Measurements from ENCODE around the gene CHSY3.

The CHSY3 gene

DNA sequence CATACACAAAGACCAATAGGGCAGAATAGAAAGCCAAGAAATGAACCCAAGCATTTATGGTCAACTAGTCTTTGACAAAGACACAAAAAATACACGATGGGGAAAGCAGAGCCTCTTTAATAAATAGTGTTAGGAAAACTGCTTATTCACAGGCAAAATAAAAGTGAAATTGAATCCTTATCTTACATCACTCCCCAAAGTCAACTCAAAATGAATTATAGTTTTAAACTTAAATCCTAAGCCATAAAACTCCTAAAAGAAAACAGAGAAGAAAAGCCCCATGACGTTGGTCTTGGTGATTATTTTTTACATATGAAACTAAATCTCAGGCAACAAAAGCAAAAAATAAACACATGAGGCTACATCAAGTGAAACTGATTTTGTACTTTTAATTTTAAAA lies 46.8 kb downstream of the CHSY3 start:
- DNase-seq, result no peak

DNA sequence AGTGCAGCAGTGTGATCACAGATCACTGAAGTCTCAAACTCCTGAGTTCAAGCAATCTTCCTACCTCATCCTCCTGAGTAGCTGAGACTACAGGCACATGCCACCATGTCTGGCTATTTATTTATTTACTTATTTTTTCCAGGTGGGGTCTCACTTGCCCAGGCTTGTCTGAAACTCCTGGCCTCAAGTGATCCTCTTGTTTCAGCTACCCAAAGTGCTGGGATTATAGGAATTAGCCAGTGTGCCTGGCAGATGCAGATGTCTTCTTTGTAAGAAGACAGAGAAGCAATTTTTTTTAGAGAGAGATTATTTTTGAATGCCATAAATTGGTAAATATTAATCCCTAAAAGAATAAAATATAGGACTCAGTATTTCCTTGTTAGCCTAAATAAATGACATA lies 54.3 kb downstream of the CHSY3 start:
- no peak for DNase-seq

DNA sequence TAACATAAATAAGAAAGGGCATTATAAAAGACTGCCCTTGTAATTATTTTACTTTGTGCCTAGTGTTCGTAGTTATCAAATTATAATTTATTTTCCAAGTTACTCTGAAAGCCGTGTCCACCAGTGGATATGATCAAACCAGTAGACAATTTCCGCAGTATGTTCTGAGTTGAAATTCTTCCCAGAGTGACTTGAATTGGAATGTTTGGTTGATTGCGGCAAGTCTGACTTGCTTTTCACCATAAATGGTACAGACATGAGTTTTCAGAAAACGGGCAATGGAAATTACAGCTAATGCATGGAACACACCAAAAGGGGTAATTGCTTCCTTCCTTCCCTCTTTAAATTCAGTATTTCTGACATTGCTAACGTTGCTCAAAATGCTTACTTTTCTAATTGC lies 56.6 kb downstream of the CHSY3 start:
- DNase-seq, result no peak

DNA sequence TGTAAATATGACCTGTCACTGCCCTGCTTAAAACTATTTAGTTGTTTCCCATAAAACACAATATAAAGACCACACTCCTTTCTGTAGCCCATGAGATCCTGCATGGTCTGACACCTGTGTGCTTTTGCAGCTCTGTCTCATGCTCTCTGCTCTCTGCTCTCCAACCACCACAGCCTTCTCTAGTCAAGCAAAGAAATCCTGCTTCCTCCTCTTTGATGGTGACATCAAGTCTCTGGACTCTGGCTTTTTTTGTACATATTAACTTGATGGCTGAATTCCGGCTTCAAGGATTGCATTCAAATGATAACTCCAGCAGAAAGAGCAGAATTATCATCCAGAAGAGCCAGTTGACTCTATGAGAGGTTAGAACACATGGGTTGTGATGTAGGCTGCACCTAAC lies 58.2 kb downstream of the CHSY3 start:
- no peak for DNase-seq

DNA sequence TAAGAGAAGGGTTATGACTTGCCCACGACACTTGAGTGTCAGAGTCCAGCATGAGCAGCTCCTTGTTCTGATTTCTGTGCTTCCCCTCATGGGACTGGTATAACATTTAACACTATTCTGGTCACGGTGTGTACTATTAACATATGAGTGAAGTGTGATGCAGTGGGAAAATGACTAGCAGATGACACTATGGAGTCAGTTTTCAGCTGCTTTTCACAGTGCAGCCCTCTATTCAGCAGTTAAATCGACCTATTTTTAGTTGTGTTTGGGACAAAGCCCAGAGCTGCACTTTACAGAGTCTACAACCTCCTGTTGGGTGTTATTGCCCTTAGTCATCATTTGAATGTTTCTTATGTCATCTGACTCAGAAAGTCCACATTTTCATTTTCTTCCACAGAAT lies 59.1 kb downstream of the CHSY3 start:
- no peak for DNase-seq

DNA sequence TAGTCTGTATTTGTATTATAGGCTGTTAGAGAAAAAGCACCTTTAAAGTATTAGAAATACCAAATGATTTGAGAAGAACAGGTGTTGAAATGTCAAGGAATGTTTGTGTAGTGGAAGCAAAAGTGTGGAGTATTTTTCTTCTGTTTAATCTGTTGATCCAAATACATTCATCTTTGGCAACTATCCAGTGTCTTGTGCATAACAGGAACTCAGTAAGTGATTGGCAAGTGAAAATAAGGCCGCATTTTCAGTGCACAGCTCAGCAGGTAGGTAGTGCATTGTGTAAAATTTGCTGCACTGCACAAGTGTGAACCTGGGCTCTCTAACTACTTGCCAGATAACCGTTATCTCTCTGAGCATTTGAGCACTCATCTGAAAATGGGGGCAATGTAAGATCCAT lies 61.8 kb downstream of the CHSY3 start:
- DNase-seq, result no peak

DNA sequence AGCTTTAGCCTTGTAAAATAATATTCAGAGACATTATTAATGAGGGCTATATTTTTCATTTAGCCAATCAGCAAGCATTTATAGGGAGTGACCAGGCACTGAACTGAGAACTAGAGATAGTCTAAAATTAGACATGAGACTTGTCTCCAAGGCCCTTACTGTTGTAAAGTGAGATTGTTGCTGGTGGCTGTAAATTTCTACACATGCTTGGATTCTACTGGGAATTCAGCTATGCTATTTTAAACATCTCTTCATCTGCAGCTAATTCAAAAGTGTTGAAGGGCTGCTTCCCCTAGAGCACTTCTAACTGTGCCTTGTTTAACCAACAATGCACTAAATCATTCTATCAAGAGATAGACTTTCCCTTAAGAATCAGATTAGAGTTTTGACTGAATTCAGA lies 67.4 kb downstream of the CHSY3 start:
- DNase-seq, result no peak

DNA sequence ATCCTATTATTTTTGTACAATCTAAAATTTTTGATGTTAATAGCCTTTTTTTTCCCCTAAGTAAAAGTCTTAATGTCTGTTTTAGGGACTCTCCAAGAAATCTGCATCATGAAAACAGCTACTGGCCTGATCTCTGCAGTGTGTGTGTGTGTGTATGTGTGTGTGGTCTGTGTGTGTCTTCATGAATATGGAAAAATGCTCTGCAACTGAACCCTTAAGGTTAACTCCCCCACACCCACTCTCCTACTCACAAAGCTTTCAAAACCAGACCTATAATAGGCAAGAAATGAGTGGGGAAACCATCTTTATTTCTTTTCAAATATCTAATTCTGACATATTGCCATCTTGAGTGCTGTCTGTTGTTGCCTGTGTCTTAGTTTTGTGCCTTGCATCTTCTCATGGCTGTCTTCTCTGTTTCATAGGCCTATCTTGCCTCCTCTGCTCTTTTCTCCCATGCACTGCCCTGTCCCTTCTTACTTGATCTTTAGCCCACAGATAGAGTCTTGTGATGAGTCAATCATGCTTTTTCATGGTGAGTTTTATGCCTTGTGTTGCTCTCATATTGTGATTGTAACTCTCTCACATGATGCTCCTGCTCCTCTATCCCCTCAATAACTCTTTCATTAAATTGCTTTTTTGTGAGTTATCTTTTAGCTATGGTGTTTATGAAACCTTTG lies 68.3 kb downstream of the CHSY3 start:
- no peak for DNase-seq

DNA sequence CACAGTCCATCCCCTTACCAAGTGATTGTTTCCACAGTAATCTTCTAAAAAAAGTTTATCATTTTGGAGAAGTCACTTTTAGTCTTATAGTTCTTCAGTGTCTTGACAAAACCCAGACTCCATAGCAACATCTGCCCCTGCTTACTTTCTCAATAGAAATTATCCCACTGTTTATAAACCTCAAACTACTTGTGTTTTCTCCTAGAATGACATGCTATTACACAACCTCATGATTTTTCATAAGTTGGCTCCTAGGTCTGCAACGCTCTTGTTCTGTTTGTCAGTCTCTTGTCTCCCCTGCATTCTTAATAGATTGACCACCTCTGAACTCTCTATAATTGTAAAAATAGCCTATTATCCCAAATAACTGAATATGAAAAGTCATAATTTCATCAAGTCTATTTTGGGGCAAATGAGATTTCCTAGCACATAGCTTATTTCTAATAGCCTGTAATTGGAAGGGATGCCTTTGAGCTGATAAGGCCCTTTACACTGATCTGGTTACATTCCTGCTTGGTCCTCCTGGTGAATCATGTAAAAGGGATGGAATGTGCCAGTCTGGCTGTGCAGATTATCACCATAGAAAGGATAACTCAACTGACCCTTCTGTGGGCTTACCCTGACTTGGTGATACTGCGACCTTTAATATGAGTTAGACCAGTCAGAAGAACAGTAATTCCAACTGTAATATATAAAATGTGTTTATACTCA lies 69.6 kb downstream of the CHSY3 start:
- DNase-seq, result no peak

DNA sequence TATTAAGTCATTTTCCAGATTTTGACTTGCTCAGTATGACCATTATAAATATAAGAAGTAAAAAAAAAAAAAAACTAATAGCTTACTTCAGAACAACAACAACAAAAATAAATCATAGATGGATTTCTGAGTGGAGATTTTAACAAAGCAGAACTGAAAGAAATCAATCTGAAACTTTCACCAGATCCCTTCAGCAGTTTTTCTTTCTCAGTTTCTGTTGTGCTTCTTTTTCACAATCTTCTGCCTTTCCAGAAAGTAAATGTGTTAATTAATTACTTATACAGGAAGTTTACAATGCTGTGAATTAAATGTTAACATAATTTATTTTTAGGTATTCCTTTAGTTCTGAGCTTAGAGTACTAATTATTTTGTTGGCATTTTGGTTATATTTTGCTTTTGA lies 73.5 kb downstream of the CHSY3 start:
- DNase-seq, result no peak

DNA sequence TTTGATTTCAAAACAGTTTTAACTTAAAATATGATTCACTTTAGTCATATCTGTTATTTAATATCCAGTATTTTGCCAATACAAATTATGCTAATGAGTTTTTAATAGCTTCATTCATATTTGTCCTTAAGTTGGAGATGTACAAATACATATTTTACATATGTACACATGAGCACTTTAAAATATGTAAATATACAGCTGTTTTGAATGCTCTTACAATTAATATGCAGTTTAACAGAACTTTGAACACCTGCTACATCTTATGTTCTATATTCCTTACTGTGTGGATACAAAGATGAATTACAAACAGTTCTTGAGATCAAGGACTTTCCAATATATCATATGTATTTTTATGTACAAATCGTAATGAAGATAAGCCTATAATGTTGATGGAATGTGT lies 74.0 kb downstream of the CHSY3 start:
- no peak for DNase-seq

DNA sequence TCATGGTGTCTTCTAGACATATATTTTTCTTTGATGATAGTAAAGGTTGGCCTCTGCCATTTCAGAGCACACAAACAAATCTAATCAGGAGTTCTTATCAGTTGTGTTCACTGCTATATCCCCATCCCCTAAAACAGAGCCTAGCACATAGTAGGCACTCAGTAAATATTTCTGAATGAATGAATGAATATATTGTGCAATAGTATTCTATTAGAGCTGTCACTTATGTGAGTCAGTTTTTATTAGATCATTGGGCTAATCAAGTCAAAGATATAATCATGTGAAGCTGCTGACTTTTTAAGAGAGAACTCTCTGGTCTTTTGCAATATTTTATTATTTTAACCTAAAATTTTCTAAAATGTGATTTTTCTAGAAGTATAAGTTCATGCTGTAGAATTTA lies 84.2 kb downstream of the CHSY3 start:
- DNase-seq, result no peak

DNA sequence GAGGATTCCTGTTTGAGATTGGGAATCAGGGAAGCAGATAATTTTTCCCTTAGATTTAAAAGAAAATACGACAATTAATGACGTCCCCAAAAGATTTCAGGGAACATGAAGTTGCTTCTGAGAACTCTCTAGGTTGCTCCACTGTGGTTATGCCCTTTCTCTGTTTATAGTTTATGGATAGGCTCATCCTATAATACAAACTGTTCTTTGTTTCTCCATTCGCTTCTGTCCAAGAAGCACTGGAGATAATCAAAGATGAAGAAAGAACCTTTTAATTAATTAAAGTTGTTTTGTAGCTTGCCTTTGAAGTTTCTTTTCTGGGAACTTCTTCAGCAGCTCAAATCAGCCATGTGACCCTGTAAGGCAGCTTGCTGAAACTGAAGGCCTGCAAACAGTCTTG lies 87.5 kb downstream of the CHSY3 start:
- DNase-seq, result no peak

DNA sequence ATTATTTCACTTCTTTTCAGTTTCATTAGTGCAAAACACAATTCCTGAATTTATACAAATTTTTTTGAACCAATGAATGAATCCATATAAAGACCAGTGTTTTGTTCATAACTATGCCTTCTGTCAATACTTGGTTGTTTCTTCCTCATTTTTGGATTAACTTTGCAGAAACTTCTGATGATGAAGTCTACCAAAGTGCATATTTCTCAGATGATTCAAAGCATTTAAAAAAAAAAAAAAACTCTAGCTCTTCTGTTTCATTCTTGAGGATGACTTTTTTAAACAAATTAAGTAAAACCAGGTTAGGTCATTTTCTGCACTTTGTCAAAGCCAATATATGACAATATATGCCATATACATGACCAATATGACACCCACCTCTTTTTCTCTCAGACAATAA lies 92.6 kb downstream of the CHSY3 start:
- DNase-seq, result no peak

DNA sequence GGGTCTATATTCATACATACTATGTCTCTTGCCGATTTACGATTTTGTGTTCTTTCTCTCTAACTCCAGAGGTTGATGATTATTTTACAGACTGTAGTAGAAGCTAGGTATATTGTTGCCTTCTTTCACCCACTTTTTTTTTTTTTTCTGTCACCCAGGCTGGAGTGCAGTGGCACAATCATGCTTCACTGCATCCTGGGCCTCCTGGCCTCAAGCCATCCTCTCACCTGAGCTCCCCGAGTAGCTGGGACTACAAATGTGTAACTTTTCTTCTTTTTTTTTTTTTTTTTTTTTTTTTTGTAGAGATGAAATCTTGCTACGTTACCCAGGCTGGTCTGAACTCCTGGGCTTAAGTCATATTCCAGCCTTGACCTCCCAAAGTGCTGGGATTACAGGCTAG lies 96.2 kb downstream of the CHSY3 start:
- DNase-seq, result no peak

DNA sequence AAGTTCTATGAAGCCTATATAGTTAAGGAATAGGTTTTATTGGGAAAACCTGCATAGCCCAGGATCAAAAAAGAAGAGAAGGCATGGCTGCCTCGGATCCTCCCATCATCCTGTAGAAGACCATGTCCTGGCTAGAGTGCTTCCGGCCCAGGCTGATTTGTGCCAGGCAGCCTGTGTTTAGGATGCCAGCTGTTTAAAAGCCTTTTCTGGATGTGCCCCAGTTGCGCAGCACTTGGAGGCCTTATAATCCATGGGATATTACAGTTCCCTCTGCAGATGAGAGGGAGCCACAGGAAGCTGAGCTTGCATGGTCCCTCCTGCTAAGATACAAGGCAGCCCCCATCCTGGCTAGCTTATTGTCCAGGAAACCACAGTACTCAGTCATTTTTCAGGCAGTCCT lies 97.9 kb downstream of the CHSY3 start:
- DNase-seq, result no peak

DNA sequence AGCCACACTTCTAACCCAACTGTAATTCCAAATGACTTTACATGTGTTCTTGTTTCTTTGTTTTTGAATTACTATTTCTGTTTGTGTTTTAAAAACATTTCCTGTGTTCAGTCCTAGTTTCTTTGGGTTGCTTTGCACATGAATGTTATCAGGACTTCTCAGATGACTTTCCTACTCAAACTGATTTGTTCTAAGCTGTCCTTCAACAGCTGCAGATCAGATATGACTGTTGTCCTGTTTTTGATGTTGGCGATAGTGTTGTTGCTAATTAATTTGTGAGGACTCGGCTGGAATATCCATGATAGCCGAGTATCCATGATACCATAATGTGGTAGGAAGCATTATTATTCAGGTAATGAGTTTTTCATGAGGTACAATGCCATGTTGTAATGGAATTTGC lies 98.6 kb downstream of the CHSY3 start:
- no peak for DNase-seq

DNA sequence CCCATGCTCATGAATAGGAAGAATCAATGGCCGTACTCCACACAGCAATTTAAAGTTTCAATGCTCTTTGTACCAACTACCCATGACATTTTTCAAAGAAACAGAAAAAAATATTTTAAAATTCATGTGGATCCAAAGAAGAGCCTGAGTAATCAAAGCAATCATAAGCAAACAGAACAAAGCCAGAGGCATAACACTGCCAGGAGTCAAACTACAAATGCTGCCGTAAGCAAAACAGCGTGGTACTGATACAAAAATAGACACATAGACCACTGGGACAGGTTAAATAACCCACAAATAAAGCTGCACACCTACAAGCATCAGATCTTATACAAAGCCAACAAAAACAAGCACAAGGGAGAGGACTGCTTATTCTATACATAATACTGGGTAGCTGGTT lies 107.7 kb downstream of the CHSY3 start:
- no peak for DNase-seq

DNA sequence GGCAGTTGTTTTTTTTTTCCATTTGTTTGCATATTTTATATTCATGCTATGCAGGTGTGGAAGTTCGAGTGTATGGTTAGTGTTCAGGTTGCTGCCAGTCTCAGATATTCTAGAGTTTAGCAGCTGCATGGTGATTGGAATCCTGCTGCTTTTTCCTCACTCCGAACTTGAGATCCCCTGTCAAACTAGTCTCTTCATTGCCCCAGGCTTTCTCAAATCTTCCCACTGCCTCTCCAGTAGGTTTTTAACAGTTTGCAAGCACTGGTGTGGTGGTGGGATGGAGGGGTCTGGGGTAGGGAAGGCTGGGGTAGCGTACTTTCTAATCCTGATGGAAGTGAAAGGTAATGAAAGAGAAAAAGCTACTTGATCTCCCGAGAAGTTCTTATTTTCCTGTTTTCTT lies 112.9 kb downstream of the CHSY3 start:
- no peak for DNase-seq

DNA sequence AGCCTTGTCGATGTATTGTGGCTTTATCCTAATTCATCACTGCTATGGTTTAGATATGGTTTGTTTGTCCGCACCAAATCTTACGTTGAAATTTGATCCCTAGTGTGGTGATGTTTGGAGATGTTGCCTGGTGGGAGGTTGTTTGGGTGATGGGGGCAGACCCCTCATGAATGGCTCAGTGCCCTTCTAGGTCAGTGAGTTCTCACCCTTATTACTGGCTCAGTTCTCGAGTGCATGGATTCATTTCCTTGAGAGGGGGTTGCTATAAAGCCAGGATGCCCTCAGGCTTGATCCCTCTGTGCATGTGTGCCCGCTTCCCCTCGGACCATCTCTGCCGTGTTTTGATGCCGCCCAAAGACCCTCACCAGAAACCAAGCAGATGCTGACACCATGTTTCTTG lies 114.4 kb downstream of the CHSY3 start:
- DNase-seq, result no peak

DNA sequence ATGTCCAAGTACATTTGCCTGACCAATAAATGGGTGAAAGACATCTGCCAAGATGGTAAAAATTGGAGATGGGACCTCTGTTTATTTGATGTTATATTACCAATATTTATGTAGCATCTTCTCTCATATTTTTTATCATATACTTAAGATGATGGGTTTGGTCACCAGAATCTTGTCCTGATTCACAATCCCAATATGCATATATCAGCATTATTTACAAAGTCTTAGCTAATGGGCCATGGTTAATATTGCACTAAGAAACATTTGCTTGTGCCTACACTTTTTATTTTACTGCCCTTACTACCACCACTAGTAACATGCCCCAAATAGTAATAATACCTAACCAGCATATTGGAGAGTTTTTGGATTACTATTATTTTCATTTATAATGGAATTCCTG lies 116.7 kb downstream of the CHSY3 start:
- DNase-seq, result no peak

DNA sequence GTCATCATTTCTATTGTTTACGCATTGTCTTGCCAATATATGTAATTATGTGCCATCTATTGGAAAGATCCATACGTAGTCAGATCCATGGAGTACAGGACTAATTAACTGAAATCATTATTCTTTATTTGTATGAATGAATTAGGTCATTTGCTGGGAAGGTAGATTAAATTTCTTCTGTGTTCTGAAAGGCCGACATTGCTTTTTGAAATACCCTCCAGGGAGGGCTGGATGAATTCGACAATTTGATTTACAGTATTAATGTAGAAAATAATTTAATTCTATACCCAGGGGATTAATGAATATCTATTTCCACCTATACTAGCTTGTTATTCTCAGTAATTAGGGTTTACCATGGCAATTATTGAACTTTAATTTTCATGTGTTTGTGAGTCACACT lies 117.6 kb downstream of the CHSY3 start:
- DNase-seq, result no peak

DNA sequence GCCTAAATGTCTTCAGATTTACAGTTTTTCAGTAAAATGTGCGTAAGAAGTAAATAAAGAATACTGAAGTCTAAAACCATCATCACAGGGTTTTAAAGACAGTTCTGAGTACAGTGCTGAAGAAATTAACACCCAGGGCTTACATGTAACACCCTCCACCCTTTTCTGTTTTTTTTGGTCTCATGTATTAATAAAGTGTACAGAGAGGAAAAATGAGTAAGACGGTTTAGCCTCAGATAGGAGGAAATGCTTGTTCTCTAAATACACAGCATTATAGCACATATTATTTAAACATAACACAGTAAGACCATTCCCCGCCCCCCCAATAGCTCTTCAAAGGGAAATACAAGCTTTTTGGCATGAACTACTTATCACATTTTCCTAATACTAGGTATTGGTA lies 119.3 kb downstream of the CHSY3 start:
- no peak for DNase-seq

DNA sequence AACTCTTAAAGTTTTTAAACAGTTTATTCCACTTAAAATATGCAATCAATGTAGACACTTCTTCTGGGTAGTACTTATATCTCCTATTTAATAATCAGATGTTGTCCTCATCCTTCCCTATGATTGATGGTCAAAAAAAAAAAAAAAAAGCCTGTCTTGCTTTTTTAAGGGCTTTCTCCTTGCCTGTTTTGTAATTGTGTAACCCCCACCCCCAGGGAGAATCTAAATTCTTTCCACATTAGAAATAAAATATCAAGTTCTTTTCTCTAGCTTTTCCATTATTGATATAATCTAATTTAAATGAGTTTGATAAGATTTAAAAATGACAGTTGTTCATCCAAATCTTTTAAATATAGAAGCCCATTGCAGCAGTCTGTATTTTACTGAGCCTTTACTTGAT lies 119.7 kb downstream of the CHSY3 start:
- DNase-seq, result no peak

DNA sequence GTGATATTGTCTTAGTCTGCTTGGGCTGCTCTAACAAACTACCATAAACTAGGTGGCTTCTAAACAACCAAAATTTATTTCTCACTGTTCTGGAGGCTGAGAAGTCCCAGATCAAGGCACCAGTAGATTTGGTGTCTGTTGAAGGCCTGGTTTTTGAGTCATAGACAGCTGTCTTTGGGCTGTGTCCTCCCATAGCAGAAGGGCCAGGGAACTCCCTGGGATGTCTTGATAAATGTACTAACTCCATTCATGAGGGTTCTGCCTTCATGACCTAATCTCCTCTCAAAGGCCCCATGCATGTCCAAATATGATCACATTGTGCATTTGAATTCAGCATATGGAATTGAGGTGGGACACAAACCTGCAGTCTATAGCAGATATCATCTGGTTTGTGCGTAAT lies 121.2 kb downstream of the CHSY3 start:
- DNase-seq, result no peak

Measured in NCI-H2029 (cell line).